NB4 (cell line): Measurements from ENCODE around the gene PDZD2.

Experiments used
- DNase-seq: peaks from one replicate; pipeline ENCODE4 v3.0.0; 2010; ENCODE audit warnings: low read depth
- H3K4me3 ChIP-seq: one replicate; pipeline ENCODE4 v1.5.1; 2011; ENCODE audit warnings: mild to moderate bottlenecking, low read depth, low read length, moderate library complexity
- CTCF ChIP-seq: IDR thresholded peaks from one replicate; pipeline ENCODE4 v1.5.1; 2012; ENCODE audit warnings: low read depth, low read length
- MAX ChIP-seq: IDR thresholded peaks from 2 replicates; pipeline ENCODE4 v1.6.1; 2011; ENCODE audit warnings: low read depth, low read length
- MYC ChIP-seq: IDR thresholded peaks from 2 replicates; pipeline ENCODE4 v1.6.1; 2011; ENCODE audit warnings: low read depth, low read length
- POLR2A ChIP-seq: IDR thresholded peaks from 2 replicates; pipeline ENCODE4 v1.6.1; 2011; ENCODE audit warnings: mild to moderate bottlenecking; ENCODE audit not compliant: insufficient read length; ENCODE audit errors: extremely low read depth

The PDZD2 gene

GRCh38 chr5:31887556-31887955 lies 248.6 kb downstream of the PDZD2 start:
- DNase-seq: no peak
- no peak for TF ChIP-seq MAX
- no peak for TF ChIP-seq CTCF
- TF ChIP-seq POLR2A: no peak
- no peak for TF ChIP-seq MYC

GRCh38 chr5:31888564-31888963 lies 249.6 kb downstream of the PDZD2 start:
- TF ChIP-seq MAX: no peak
- TF ChIP-seq CTCF: no peak
- no peak for TF ChIP-seq MYC
- no peak for TF ChIP-seq POLR2A
- DNase-seq: no peak
- no peak overlapping the region for H3K4me3 ChIP-seq

More at GRCh38 chr5:31887556-31887955, 248.6 kb downstream of the PDZD2 start:
- H3K4me3 ChIP-seq: no peak overlapping the region

GRCh38 chr5:31889001-31889561 lies 250.2 kb downstream of the PDZD2 start:
- no peak for DNase-seq
- H3K4me3 ChIP-seq: no peak overlapping the region
- TF ChIP-seq MYC (no peak), POLR2A (no peak), CTCF (no peak), MAX (no peak)

GRCh38 chr5:31890046-31890445 lies 251.1 kb downstream of the PDZD2 start:
- TF ChIP-seq CTCF (no peak), POLR2A (no peak), MAX (no peak), MYC (no peak)
- H3K4me3 ChIP-seq: no peak overlapping the region
- no peak for DNase-seq

- DNase-seq: no peak
- H3K4me3 ChIP-seq: no peak overlapping the region
- no peak for TF ChIP-seq MAX
- no peak for TF ChIP-seq MYC
- no peak for TF ChIP-seq POLR2A
- TF ChIP-seq CTCF: no peak
Measured at GRCh38 chr5:31894141-31894540, 255.2 kb downstream of the PDZD2 start.
